ENCODE results near the gene NF1. TPM values are rescaled to one million over a fixed set of nuclear protein-coding genes. Genes with fewer than 3 reads are reported as not detected.

Gene NF1
- total and polyA plus RNA-seq, 10 donors = 3.1 to 97.7 (median 58.3) TPM

- DNase-seq = peak; percentile 66
- no peak overlapping the region for H3K27ac ChIP-seq
- no peaks in the 10 kb centered on the region for H3K36me3 ChIP-seq
- no peak for TF ChIP-seq POLR2A (IDR thresholded peaks at IDR 0.05)
- TF ChIP-seq CTCF (IDR thresholded peaks at IDR 0.05 in 8 of 11, conservative IDR thresholded peaks at IDR 0.05 in 3 of 11) = no peak
- TF ChIP-seq POLR2AphosphoS5 (IDR thresholded peaks at IDR 0.05) = no peak
- peaks cover 2 to 71% (median 28%) of the 10 kb centered on the region in 7 donors for H3K27me3 ChIP-seq (replicated peaks in 1 of 7)
- H3K4me3 ChIP-seq = peak overlapping the region; percentile 31 to 71 (median 44)
- H3K9me3 ChIP-seq = no peaks in the 10 kb centered on the region
- 14 to 33% (median 19%) methylated on average over 21 to 56 of the region's 56 CpGs for WGBS, 5 donors
- intact Hi-C loops (cut with DNase I; ENCODE audit: low total_unique reads) = no loop called here
- H3K4me1 ChIP-seq = peaks cover 10 to 41% (median 21%) of the 10 kb centered on the region in 6 donors
Measured at GRCh38 chr17:31390748-31391495, 296.1 kb downstream of the NF1 start.

- peak within 1 kb of the TSS; percentile 31 to 71 (median 44) for H3K4me3 ChIP-seq
- no peak within 1 kb of the TSS for H3K27ac ChIP-seq
- peaks cover 10 to 41% (median 19%) of the 10 kb centered on the region in 6 donors for H3K4me1 ChIP-seq
- peak; percentile 77 for DNase-seq
- no peak for TF ChIP-seq POLR2AphosphoS5 (IDR thresholded peaks at IDR 0.05)
- no peak for TF ChIP-seq POLR2A (IDR thresholded peaks at IDR 0.05)
- no peak for TF ChIP-seq CTCF (IDR thresholded peaks at IDR 0.05 in 8 of 11, conservative IDR thresholded peaks at IDR 0.05 in 3 of 11)
- no peaks in the 10 kb centered on the region for H3K36me3 ChIP-seq
- peaks cover 2 to 75% (median 28%) of the 10 kb centered on the region in 7 donors for H3K27me3 ChIP-seq (replicated peaks in 1 of 7)
- 1 to 2% (median 1%) methylated on average over 26 to 60 of the region's 69 CpGs; no CpG with 5 or more reads in 1 of the 5 donors for WGBS, 5 donors
- no peaks in the 10 kb centered on the region for H3K9me3 ChIP-seq
- intact Hi-C loops (cut with DNase I; ENCODE audit: low total_unique reads) = no loop called here
Measured at GRCh38 chr17:31391496-31391949, 296.7 kb downstream of the NF1 start, which contains the start of gene RAB11FIP4. TSS of gene RAB11FIP4 (plus strand) at chr17:31391675. CDS start at chr17:31391853, 178 bp downstream.

GRCh38 chr17:31392002-31392855, 297.5 kb downstream of the NF1 start:
- Histone ChIP-seq H3K27me3 (replicated peaks in 1 of 7) (peaks cover 2 to 82% (median 28%) of the 10 kb centered on the region in 7 donors), H3K9me3 (no peaks in the 10 kb centered on the region), H3K4me3 (peak overlapping the region; percentile 4 to 71 (median 40)), H3K27ac (no peak overlapping the region), H3K36me3 (no peaks in the 10 kb centered on the region), H3K4me1 (peaks cover 10 to 41% (median 19%) of the 10 kb centered on the region in 6 donors)
- WGBS, 5 donors = 20 to 42% (median 33%) methylated on average over 20 to 52 of the region's 52 CpGs
- peak; percentile 68 for DNase-seq
- TF ChIP-seq POLR2AphosphoS5 (IDR thresholded peaks at IDR 0.05) (peak in 1 of 3 donors; percentile 10), CTCF (IDR thresholded peaks at IDR 0.05 in 8 of 11, conservative IDR thresholded peaks at IDR 0.05 in 3 of 11) (no peak), POLR2A (IDR thresholded peaks at IDR 0.05) (no peak)
- intact Hi-C loops (cut with DNase I; ENCODE audit: low total_unique reads) = no loop called here
